Endothelial cell of umbilical vein (primary cell): ENCODE data around the gene SPAG5. TPM values are rescaled to one million over a fixed set of nuclear protein-coding genes. Genes with fewer than 3 reads are reported as not detected.

Source experiments
- BruUV-seq: library from RNA; stranded (reverse); fragments of 400-500 nt; replicated peaks from 2 replicates; lab custom pipeline; 2021; lab: Mats Ljungman, UMichigan
- CTCF ChIA-PET: fragments of 300-600, 350-600 bp; sonication (Branson Sonifier 250); formaldehyde crosslinking; loops from one replicate; lab custom pipeline; 2021; ENCODE audit warnings: antibody characterized with exemption, inconsistent platforms; lab: Charles Lee
- POLR2A ChIA-PET: fragments of 300-600, 350-600 bp; sonication (Branson Sonifier 250); formaldehyde crosslinking; loops from one replicate; lab custom pipeline; 2021; ENCODE audit warnings: antibody characterized with exemption, inconsistent platforms; lab: Charles Lee
- DNase-seq: peaks from one replicate; pipeline ENCODE4 v3.0.0-alpha.2; 2011; ENCODE audit warnings: low read depth, low spot score
- FAIRE-seq: peaks from 2 replicates; lab custom pipeline; 2011; peaks lifted over from hg19 to GRCh38; lab: Jason Lieb, UNC
- H2AFZ ChIP-seq: 2 replicates; pipeline ENCODE4 v1.6.0; 2012; ENCODE audit warnings: low read depth, low read length, control low read depth, inconsistent platforms
- H3K27ac ChIP-seq: 2 replicates; pipeline ENCODE4 v1.5.1; 2011; ENCODE audit warnings: low read depth, mild to moderate bottlenecking, control low read depth, low read length, moderate library complexity; ENCODE audit not compliant: insufficient read depth
- H3K27me3 ChIP-seq, 2 experiments: 2 replicates each; pipeline versions ENCODE4 v1.6.0 to v1.6.1; 2011; ENCODE audit warnings: low read length in 2 of 2, mixed read lengths in 1 of 2; ENCODE audit not compliant: control insufficient read depth in 2 of 2, insufficient read depth in 2 of 2
- H3K36me3 ChIP-seq, 2 experiments: 2 replicates in 1 of 2; 3 replicates in 1 of 2; pipeline ENCODE4 v1.5.1; 2011; ENCODE audit warnings: low read length in 2 of 2, mild to moderate bottlenecking in 1 of 2, moderate library complexity in 1 of 2; ENCODE audit not compliant: control insufficient read depth in 2 of 2, insufficient read depth in 2 of 2; ENCODE audit errors: extremely low read depth in 1 of 2
- H3K4me1 ChIP-seq: 3 replicates; pipeline ENCODE4 v1.5.1; 2011; ENCODE audit warnings: mild to moderate bottlenecking, low read length; ENCODE audit not compliant: control insufficient read depth, insufficient read depth; ENCODE audit errors: extremely low read depth
- H3K4me2 ChIP-seq: 2 replicates; pipeline ENCODE4 v1.6.1; 2011; ENCODE audit warnings: low read length, control low read depth, mixed read lengths; ENCODE audit not compliant: insufficient read depth
- H3K4me3 ChIP-seq, 3 experiments: fragments of 200-600 bp in 1 of 3; sonication (generic), shearing (Covaris generic) in 1 of 3; replicated peaks in 1 of 3; 2 replicates each; pipeline ENCODE4 v1.5.1; 2011 to 2016; ENCODE audit warnings: control low read depth in 3 of 3, low read length in 3 of 3, mild to moderate bottlenecking in 2 of 3, inconsistent platforms in 1 of 3, low read depth in 1 of 3, moderate library complexity in 1 of 3; ENCODE audit not compliant: insufficient read depth in 1 of 3
- H3K79me2 ChIP-seq: 2 replicates; pipeline ENCODE4 v1.6.0; 2012; ENCODE audit warnings: low read length, inconsistent platforms; ENCODE audit not compliant: control insufficient read depth, insufficient read depth
- H3K9ac ChIP-seq: replicated peaks from 2 replicates; pipeline ENCODE3; 2011; ENCODE audit warnings: low read length, control low read depth; ENCODE audit not compliant: insufficient read depth; ENCODE audit errors: extremely low read depth
- H3K9me1 ChIP-seq: replicated peaks from 3 replicates; pipeline ENCODE4 v1.6.0; 2011; ENCODE audit warnings: mild to moderate bottlenecking, low read length; ENCODE audit not compliant: control insufficient read depth, insufficient read depth; ENCODE audit errors: extremely low read depth
- H3K9me3 ChIP-seq: replicated peaks from 2 replicates; pipeline ENCODE4 v1.5.1; 2012; ENCODE audit warnings: low read length, inconsistent platforms; ENCODE audit not compliant: control insufficient read depth, insufficient read depth
- H4K20me1 ChIP-seq: replicated peaks from 2 replicates; pipeline ENCODE3; 2011; ENCODE audit warnings: mild to moderate bottlenecking, low read length; ENCODE audit not compliant: control insufficient read depth, insufficient read depth; ENCODE audit errors: extremely low read depth
- CTCF ChIP-seq, 2 donors: IDR thresholded peaks; 1 replicate in 1 of 2; 2 replicates in 1 of 2; pipeline ENCODE4 v1.5.1; 2011; ENCODE audit warnings: low read length in 2 of 2, mild to moderate bottlenecking in 2 of 2, moderate library complexity in 2 of 2, control low read depth in 1 of 2, inconsistent platforms in 1 of 2, low read depth in 1 of 2; ENCODE audit not compliant: insufficient read depth in 1 of 2; ENCODE audit errors: extremely low read depth in 1 of 2
- EZH2 ChIP-seq: IDR thresholded peaks from 2 replicates; pipeline ENCODE4 v1.6.1; 2012; ENCODE audit warnings: borderline replicate concordance, low read depth, mild to moderate bottlenecking, moderate library complexity, low read length, inconsistent platforms; ENCODE audit not compliant: severe bottlenecking
- FOS ChIP-seq: IDR thresholded peaks from 2 replicates; pipeline ENCODE4 v1.6.1; 2011; ENCODE audit warnings: mild to moderate bottlenecking, low read length, moderate library complexity, borderline replicate concordance; ENCODE audit not compliant: insufficient read depth
- GATA2 ChIP-seq: IDR thresholded peaks from 2 replicates; pipeline ENCODE4 v1.7.0; 2011; ENCODE audit warnings: low read depth, mild to moderate bottlenecking, moderate library complexity, mixed read lengths, low read length; ENCODE audit not compliant: insufficient read length, insufficient read depth
- JUN ChIP-seq: IDR thresholded peaks from 2 replicates; pipeline ENCODE4 v1.6.1; 2011; ENCODE audit warnings: borderline replicate concordance, low read depth; ENCODE audit not compliant: insufficient read length, insufficient read depth
- MAX ChIP-seq: IDR thresholded peaks from 2 replicates; pipeline ENCODE4 v1.6.1; 2011; ENCODE audit not compliant: insufficient read depth, insufficient read length
- MYC ChIP-seq: IDR thresholded peaks from one replicate; pipeline ENCODE4 v1.6.1; 2011; ENCODE audit warnings: mild to moderate bottlenecking, low read depth, low read length
- POLR2A ChIP-seq: IDR thresholded peaks from 2 replicates; pipeline ENCODE4 v1.6.1; 2012; ENCODE audit warnings: low read depth, mild to moderate bottlenecking, control low read depth, low read length
- POLR2AphosphoS5 ChIP-seq: IDR thresholded peaks from 2 replicates; pipeline ENCODE4 v1.6.1; 2012; ENCODE audit warnings: low read depth, mild to moderate bottlenecking, control low read depth, low read length, moderate library complexity; ENCODE audit not compliant: insufficient read depth
- dilution Hi-C: fragments of 300-500 bp; cut with MboI; formaldehyde crosslinking; loops from one replicate; pipeline ENCODE4 v1.15.0; 2019; ENCODE audit warnings: low sequenced_read_pairs; ENCODE audit not compliant: extremely low pct_ligation_motif_present
- intact Hi-C: fragments of 100-400 bp; cut with micrococcal nuclease; formaldehyde crosslinking; loops from one replicate; pipeline ENCODE4 v1.10.0; 2022
- polyA plus RNA-seq, 4 experiments: library from polyadenylated mRNA; depleted of rRNA in 3 of 4; stranded (reverse) in 3 of 4; unstranded in 1 of 4; fragments of >200 nt; gene quantifications; 2 replicates each; pipeline versions ENCODE4 v1.2.1 to v1.2.3, GENCODE V29; 2011 to 2012; ENCODE audit warnings: missing spikeins in 1 of 4
- total RNA-seq: library from RNA; stranded (reverse); gene quantifications from 2 replicates; pipeline ENCODE4 v1.2.3, GENCODE V29; 2021

Gene SPAG5
- total and polyA plus RNA-seq, 2 donors (not counting 3 experiments of a cell fraction or from before 2014, with no cell fraction given), result 31.7 to 85.4 TPM

GRCh38 chr17:28598389-28598788 is 436 bp downstream of the SPAG5 start:
- peak overlapping the region; percentile 61 to 90 (median 68) for H3K4me3 ChIP-seq
- H3K27me3 ChIP-seq, result no peaks in the 10 kb centered on the region
- POLR2A ChIA-PET, result no interaction called here
- no peak for FAIRE-seq
- H3K36me3 ChIP-seq, result no peaks in the 10 kb centered on the region
- H3K79me2 ChIP-seq, result peaks cover 14% of the 10 kb centered on the region
- BruUV-seq, result TSS peak; percentile 41
- peak overlapping the region; percentile 78 for H3K4me2 ChIP-seq
- H3K9me1 ChIP-seq, result no peaks in the 10 kb centered on the region
- peaks cover 18% of the 10 kb centered on the region for H3K4me1 ChIP-seq
- CTCF ChIA-PET, result interaction anchor here (1.9 kb wide), 1 partner anchor 49 kb away, joined by 6 read pairs; no protein-coding TSS in a partner anchor
- no peak for TF ChIP-seq EZH2
- no peak for TF ChIP-seq MAX
- TF ChIP-seq MYC, result no peak
- no peak for TF ChIP-seq POLR2AphosphoS5
- TF ChIP-seq FOS, result no peak
- no peak for TF ChIP-seq POLR2A
- no peak for TF ChIP-seq CTCF (IDR thresholded peaks at IDR 0.05; ENCODE audit: extremely low read depth in 1 of 2, insufficient read depth in 1 of 2, low read depth in 1 of 2, low read length in 2 of 2)
- no peak for TF ChIP-seq JUN
- TF ChIP-seq GATA2, result no peak
- peak overlapping the region; percentile 95 for H3K27ac ChIP-seq
- H2AFZ ChIP-seq, result peak overlapping the region; percentile 92
- no peaks in the 10 kb centered on the region for H4K20me1 ChIP-seq
- DNase-seq, result no peak
- dilution Hi-C loops, result no loop called here
- peak overlapping the region; percentile 94 for H3K9ac ChIP-seq
- intact Hi-C loops, result loop anchor here (2.0 kb wide), 1 partner anchor 22 kb away; the partner anchor contains the start of gene ALDOC
- H3K9me3 ChIP-seq, result no peaks in the 10 kb centered on the region
